ENCODE data around the gene PNMA6E.

Gene PNMA6E

DNA sequence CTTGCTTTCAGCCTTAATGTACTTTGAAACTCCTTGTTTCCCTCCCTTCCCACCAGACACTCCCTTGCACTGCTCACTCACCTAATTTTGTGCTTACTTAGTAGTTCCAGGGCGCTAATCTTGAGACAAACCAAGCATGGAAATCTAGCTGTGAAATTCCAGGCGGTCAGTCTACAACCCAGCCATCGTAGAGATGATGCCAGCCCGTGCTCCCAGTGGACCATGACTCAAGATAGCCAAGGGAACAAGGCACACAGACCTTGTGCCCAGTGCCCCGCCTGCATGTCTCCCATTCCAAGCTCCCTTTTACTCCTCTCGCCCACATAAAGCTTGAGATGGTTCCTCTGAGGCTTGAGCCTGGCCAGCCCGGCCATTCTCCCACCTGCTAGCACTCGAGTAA is 33.7 kb upstream of the PNMA6E start:
- DNase-seq = no peak

DNA sequence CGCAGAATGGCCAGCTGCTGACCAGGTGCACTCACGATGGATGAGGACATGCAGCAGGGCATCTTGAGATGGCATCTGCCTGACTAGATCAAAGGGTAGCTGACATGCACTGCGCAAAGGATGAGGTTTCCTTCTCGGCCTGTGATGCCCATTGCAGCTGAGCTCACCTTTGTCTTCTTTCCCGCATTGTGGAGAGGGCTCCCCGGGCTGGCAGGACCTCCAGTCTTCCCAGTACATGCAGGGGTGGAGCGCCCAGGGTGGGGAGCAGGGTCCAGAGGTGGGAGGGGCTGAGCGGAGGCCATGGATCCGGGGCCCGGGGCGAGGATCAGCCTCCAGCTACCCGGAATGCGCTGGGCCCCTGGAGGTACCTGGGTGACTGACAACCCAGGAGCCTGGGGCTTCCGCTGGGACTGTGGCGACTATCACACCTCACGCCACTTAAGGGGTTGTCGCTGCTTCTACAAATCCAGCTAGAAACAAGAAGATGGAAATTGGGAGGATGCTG is 32.7 kb upstream of the PNMA6E start:
- DNase-seq = no peak

DNA sequence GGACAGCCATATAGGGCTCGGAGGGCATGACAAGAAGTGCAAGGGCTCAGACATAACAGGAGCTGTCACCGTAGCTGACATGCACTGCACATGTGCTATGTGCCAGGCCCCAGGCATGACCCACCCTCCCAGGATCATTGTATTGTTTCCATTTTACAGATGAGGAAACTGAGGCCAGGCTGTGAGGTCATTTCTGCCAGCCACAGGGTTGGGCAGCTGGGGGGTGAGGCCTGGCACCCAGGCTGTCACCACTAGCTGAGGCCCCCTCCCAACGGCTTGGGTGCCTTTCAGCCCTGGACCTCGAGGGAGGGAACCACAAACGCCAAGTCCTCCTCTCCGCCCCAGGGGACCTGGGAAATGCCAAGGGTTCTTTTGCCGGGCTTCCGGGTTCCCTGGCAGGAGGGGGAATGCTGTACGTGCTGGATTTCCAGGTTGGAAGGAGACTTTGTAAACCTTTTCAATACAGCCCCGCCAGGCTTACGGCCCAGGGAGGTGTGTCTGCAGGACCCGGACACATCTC is 32.1 kb upstream of the PNMA6E start:
- DNase-seq = no peak

DNA sequence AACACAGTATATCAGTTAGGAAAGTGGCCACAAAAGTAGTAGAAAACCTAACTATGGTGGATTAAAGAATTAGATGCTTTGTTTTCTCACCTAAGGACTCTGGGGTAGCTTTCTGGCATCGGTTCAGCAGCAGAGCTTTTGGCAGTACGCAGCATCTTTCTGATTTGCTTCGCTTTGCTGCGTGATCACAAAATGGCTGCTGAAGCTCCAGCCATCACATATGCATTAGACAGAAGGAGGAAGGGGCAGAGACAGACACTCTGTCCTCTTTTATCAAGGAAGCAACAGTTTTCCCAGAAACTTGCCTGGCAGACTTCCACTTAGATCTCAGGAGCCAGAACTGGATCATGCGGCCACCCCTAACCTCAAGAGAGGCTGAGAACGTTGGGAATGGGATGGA is 29.6 kb upstream of the PNMA6E start:
- DNase-seq = no peak

DNA sequence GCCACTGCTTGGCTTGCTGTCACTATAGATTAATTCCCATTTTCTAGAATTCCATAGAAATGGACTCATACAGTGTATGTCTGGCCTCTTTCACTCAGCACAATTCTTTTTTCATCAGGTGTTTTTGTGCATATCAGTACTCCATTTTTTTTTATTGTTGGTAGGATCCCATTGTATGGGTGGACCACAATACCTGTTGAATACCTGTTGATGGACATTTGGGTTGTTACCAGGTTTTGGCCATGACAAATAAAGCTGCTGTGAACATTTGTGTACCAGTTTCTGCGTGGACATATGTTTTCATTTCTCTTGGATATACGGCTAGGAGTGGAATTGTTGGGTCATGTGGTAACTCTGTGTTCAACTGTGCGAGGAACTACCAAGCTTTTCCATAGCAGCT is 25.1 kb upstream of the PNMA6E start:
- no peak for DNase-seq

DNA sequence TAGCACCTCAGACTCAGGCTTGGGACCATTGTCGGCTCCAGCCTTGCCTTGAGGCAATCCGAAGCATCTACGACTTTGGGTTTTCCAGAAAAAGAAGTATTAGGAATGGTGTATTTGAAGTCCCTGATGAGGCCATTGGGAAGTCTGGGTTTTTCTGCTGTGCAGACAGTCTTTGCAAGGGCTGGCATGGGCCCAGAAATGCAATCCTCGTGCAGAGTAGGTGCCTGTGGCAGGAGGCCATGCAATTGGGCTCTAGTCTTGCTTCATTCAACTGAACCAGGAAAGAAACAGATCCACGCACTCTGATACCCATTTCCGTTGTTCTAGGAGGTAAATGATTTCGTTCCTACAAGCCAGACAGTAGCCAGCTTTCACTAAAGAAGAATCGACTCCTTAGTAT is 22.5 kb upstream of the PNMA6E start:
- no peak for DNase-seq

DNA sequence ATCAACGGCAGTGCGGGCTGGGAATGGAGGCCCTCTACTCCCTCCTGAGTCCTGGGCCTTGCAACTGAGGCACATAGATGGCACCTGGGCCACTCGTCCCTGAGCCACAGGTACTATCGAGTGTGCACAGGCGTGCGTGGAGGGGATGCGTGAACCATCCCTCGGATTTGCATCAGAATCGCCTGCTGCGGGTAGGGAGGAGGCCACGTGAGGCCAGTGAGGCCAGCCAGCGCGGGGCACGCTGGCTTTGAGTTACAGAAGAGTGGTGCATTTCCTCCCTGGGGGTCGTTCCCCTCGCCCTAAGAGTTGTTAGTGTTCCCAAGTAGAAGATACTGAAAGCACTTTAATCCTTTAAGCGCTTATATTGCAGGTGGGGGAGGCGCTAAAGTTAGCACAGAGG is 20.7 kb upstream of the PNMA6E start:
- no peak for DNase-seq

DNA sequence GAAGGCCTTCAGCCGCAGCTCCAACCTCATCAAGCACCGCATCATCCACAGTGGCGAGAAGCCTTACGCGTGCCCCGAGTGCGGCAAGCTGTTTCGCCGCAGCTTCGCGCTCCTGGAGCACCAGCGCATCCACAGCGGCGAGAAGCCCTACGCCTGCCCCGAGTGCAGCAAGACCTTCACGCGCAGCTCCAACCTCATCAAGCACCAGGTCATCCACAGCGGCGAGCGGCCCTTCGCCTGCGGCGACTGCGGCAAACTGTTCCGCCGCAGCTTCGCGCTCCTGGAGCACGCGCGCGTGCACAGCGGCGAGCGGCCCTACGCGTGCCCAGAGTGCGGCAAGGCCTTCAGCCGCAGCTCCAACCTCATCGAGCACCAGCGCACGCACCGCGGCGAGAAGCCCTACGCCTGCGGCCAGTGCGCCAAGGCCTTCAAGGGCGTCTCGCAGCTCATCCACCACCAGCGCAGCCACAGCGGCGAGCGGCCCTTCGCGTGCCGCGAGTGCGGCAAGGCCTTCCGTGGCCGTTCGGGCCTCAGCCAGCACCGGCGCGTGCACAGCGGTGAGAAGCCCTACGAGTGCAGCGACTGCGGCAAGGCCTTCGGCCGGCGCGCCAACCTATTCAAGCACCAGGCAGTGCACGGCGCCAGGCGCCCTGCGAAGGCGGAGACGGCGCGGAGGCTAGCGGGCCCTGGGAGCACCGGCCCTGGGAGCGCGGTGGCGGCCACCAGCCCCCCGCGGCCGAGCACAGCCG is 19.9 kb upstream of the PNMA6E start:
- DNase-seq = no peak

DNA sequence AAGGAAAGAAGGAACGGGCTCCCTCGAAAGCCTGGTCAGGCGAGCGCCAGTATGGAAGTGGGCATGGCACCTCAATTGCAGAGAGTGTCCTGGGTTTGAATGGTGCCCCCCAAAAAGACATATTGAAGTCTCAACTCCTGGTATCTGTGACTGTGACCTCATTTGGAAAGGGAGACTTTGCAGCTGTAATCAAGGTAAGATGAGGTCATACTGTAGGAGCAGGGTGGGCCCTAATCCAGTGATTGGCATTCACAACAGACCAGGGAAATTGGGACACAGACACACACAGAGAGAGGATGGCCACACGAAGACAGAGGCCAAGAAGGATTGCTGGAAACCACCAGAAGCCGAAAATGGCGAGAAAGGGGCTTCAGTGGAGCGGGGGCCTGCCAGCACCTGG is 16.5 kb upstream of the PNMA6E start:
- DNase-seq = no peak

DNA sequence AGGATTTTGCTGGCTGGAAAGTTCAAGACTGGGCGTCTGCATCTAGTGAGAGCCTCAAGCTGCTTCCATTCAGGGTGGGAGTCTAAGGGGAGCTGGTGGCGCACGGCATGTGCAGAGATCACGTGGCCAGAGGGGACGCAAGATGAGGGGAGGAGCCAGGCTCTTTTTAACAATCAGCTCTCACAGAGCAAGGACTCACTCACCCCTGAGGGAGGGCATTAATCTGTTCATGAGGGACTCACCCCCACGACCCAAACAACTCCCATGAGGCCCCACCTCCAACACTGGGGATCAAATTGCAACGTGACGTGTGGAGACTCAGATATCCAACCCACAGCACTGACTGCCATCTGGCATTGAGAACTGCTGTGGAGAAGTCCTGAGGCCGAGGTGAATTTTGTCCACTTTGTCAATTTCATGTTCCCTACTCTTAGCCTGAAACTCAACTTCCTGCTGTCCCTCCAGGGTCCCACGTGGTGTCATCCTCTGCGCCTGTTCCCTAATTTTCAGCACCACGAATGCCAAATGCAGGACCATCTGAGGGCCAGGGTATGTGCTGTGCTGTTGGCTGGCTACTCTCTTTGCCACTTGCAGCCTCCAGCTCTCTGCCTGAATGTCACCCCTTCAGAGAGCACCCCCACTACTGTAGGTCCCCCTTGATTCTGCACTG is 15.8 kb upstream of the PNMA6E start:
- DNase-seq = no peak

DNA sequence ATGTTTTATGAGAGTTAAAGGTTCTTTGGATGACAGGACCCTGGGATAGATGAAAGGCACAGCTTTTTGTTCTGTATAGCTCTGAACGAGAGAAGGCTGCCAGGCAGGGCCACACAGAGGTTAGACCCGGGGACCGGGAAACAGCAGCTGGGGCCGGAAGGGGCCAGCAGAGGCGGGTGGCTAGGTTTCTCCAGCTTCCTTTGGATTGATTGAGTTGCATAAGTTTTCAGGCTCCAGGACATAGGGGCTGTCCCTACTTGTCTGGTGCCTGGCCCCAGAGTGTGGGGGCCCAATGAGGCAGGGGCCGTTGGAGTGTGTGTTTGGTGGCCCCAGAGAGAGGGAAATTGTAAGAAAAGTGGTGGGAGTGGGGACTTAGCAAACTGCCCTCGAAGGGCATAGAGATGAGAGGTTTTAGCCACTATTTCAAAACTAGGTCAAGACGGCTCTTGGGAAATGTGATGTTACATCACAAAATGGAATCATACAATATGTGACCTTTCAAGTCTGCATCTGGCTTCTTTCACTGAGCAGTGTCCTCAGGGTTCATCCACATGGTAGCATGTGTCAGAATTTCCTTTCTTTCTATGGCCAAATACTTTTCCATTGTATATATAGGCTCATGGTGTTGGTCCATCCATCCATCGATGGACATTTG is 13.8 kb upstream of the PNMA6E start:
- no peak for DNase-seq

DNA sequence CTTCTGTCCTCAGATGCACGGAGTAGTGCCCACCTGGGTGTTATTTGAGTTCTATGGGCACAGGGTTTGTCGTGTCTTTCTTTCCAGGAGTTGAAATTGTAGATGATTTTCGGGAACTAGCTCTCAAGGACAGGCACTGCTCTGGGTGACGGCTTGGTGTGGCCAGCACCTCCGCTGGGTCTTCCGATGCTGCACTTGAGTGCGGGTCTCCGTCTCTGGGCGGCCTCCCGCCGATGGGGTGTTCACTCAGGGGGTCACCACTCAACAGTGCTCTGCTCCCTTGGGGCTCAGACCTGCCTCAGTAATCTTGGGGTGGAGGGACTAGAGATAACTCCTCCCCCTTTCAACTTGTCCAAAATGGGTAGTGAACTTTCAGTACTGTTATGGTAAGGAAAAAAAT is 12.6 kb upstream of the PNMA6E start:
- DNase-seq = no peak

DNA sequence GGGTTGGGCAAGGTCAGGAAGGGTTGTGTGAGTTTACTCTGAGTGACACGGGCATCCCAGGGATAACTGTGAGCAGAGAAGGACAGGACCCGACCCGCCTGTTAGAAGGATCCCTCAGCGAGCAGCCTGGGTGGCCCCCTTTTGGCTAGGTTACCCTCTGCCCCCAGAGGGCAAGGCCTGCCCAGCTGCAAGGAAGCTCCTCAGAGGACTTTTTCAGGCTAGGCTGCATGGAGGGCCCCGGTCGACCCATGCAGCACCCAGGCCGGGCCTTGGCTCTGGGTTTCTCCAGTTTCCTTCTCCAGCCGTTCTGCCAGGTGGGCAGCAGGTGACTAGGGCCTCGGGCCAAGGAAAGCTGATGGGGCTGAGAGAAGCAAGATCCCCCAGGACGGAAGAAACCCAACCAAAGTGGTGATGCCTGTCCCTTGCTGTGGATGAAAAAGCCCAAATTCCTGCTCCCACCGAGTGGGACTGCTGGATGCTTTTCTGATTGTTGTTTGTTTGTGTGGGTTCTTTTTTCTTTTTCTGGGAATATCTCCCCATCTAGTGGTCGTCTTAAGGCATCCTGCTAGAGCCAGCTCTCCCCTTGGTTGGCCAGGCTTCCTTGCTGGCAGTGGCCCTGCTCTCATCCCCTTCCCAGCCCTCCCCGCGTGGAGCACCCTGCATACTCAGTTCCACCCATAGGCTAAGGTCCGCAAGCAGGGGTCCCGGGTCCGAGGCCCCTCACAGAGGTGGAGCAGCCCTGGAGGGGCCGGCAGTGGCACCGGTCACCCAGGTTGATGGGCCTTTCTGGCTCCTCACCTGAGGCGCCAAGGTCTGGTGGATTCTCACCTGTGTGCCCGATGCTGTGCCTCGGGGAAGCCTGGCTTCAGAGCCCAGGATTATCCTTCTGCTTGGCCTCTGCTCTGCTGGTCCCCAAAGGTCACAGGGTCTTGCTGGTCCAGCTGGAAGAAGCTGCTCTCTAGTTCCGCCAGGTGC is 11.9 kb upstream of the PNMA6E start:
- no peak for DNase-seq

DNA sequence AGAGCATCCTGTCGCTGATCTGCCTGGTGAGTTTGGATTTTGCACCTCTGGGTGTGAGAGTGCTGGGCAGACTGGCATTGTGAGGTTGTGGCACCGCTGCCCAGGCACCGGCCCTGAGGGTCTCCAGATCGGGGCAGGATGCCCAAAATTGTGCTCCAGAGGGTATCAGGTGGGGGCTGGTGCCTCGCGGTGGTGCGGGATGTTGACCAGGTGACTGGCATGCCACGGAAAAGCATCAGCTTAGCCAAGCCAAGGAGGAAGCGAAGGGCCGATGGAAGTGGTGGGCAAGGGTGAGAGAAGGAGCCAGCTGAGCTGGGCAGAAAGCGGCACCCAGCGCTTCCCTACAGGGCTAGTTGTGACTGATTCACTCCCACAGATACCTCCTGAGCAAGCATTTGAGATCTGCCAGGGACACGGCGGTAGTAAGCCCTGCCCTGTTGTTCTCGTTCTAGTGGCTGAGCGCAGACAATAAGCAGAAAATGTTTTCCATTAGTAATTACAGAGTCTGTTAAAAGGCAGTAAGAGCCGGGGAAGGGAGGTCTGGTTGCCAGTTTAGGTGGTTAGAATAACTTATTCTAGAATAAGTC is 10.9 kb upstream of the PNMA6E start:
- DNase-seq = no peak

DNA sequence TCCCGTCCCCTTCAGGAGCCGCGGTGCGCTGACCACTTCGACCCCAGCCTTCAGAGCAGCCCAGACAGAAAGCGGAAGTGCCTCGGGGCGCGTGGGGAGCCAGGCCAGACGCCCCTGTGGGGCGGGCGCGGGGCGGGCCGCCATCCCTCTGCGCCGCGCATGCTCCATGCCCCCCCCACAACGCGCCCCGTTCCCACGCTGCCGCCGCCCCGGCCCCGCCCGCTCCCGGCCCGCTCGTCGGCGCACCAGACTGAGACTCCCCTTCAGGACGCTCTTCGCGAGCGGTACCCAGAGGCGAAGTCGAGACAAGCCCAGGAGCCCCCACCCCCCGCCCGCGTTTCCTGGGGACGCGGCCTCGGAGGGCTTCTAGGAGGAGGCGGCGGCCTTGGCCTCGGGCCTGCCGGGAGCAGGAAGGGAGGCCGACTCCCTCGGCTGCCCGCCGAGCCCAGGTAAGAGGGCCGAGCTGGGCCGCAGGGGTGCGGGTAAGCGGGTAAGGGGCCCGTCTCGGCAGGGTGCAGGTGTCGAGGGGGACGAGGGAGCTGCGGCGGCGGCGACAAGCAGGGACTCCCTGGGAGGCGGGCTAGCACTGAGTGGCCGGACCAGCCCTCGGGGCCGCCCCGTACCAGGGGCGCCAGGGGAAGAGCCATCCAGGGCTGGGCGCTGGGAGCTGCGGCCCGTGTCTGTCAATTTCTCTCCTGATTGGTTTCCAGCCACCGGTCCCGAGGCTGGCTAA is 10.3 kb upstream of the PNMA6E start, which contains the start of gene ZFP92:
Gene ZFP92 (plus strand): TSS at position 218 of the 733 bp plus-strand sequence. CDS start 6,851 bp downstream, outside the sequence.
- no peak for DNase-seq

DNA sequence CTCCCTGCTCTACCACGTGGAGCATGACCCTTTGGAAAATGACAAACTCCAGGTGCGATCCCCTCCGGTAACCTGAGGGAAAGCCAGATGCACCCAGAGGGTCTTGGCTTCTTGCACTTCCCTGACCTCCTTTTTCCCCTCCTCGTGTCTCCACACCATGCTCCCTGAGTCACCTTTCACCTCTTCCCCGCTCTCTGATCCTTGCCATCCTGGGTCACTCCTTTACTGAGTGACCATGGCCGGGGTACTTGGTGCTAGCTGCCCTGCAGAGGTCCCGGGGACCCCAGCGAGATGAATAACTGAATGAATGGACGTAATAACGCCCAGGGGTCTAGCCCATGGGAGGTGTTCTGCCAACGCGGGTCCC is 9.7 kb upstream of the PNMA6E start:
- no peak for DNase-seq

DNA sequence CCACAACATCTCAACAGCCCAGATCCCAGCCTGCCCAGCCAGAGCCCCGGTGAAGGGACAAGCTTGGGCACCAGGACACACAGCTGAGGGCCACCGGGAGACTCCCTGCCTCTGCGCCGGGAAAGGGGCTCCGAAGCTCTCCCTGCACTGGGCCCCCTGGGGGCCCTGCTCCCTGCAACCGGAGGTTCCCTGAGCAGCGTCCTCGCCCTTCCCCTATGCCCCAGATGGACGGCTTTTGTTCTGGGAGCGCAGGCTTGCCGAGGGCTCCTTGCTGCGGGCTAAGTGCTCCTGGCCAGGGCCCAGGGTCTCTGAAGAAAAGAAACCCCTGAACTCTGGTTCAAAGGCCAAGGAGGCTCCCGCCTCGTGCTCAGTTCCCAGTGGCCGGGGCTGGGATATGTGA is 9.2 kb upstream of the PNMA6E start:
- DNase-seq = no peak

DNA sequence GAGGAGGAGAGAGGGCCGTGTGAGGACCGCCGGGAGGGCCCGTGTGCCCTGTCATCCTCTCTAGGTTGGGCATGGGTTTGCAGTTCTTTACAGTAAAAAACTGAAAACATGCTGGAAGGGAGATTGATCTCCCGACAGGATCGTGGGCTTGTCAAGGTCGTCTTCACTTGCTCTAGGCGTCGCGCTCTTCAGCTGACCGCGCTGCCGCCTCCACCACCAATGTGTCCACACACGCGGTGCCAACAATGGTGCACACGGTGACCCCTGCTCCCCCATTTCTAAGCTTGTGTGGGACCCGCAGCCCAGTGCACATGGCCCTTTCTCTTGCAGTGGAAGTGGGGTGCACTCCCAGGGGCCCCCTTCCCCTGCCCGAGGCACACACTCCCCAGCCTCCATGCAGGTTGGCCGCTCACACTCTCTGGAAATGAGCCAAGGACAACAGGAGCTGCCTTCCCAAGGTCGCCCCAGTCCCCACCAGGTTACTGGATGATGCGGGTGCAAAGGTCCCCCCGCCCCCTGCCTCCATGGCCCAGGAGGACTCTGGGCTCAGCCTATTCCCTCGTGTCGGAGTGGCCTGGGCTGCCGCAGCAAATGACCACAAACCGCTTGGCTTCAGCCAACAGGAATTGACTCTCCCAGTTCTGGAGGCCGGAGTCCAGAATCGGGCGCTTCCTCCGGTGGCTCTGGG is 8.4 kb upstream of the PNMA6E start:
- no peak for DNase-seq

DNA sequence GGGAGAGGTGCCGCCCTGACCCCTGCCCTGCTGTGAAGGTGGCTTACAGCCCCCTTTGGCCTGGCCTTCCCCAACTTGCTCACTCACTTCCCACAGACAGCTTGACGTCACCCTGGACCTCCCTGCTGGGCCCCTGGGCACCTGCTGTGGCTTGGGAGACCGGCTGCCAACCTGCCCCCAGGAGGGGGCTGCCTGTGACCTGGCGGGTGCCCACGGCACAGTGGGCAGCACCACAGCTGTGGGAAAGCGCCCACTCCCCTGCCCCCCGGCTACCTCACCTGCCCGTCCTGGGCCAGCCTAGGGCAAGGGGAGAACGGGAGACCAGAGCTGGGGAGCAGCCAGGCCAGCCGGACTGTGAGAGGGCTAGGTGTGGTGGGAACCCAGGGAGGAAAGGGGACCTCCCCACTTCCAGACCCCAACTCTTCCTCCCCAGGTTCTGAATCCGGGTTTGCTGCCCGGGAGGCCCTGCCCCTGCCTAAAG is 7.8 kb upstream of the PNMA6E start:
- DNase-seq = no peak

DNA sequence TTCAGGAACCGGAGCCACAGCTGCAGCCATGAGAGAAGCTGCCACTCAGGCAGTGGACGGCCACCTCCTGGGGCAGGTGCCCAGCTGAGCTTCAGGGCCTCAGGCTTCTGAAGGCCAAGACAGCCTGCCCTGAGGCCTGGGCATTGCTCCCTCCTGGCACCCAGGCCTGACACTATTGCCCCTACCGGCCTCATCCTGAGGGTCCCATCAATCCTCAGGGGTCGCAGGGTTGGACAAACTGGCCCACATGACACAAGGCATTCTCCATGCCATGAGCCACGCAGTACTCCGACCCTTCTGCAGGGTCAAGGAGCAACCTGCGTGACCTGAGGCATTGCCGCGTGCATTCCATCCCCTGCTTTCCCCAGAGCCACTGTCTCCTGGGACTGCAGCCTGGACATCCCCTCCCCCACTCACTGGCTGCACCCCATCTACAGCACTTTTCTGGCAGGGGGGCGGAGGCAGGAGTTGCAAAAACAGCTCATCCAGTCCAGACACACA is 7.1 kb upstream of the PNMA6E start:
- no peak for DNase-seq
